ENCODE data around the gene KLHL41. TPM values are rescaled to one million over a fixed set of nuclear protein-coding genes. Genes with fewer than 3 reads are reported as not detected.

Gene KLHL41
- 88.7 TPM for total RNA-seq
- polyA plus RNA-seq = 4.8 TPM

GRCh38 chr2:169509298-169509885 is at the start of gene KLHL41:
Gene KLHL41 (plus strand): TSS chr2:169509702. CDS start chr2:169509779, 77 bp downstream.
- Histone ChIP-seq H3K36me3 (ENCODE audit: insufficient read depth) (no peaks in the 10 kb centered on the region), H3K27ac (ENCODE audit: low read depth) (no peak within 1 kb of the TSS), H3K4me1 (ENCODE audit: insufficient read depth) (peaks cover 2% of the 10 kb centered on the region), H3K4me3 (ENCODE audit: low read depth, low read length) (no peak within 1 kb of the TSS)
- 56% methylated on average over 4 of the region's 4 CpGs for WGBS
- DNase-seq (ENCODE audit: extremely low spot score) = no peak

DNA sequence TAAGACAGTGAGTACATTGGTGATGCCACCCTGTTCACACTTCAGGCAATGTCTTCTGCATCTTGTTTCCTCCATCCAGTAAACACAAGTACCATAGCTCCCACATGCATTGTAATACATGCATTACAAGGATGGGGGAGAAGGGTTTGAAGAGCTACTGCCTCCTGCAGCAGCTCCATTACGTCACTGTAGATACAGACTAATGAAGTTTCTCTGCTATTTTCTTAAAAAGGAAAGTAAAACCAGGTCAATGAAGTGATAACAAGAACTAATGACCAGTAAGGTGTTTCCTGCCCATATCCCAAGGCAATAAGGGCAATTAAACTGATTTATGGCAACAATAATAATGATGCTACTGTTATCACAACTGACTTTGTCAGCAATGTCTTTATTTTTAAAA is 48.4 kb upstream of the KLHL41 start:
- no peak overlapping the region for H3K4me3 ChIP-seq (ENCODE audit: low read depth, low read length)
- DNase-seq (ENCODE audit: extremely low spot score) = no peak
- no peaks in the 10 kb centered on the region for H3K4me1 ChIP-seq (ENCODE audit: insufficient read depth)
- H3K27ac ChIP-seq (ENCODE audit: low read depth) = no peak overlapping the region
- WGBS = 80% methylated on average over 1 of the region's 1 CpG
- H3K36me3 ChIP-seq (ENCODE audit: insufficient read depth) = no peaks in the 10 kb centered on the region

DNA sequence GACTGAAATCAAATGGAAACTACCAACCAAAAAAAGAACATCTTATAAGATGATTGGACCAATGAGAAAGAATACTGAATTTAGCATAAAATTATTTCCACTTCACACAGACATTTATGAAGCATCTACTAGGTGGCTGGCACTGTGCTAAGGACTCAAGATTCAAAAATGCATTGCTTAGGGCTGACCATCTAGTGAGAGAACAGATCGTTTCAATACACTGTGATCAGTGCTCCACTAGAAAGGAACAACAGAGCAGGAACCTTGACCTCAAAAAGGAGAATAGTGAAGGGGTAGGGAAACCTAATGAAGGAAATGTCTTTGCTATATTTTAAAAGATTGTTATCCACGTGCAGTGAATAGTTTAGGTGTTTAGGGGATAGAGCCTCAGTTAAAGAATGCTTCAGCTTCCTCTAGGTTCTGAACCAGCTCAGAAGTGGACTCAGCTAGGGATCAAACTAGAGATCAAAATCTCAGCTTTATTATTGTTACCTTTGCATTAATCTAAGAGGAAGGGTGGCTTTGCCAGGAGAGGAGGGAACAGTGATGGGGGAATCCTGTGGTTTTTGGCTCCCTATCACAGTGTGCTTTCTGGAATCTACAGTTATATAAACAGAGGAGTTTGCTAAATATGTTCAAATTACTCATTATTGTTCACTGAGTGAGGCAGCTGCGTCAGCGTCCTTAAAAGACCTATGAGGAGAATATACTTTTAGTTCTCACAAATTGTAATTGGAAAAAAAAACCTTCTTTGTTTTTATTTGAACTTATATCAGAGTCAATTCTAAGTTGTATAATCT is 46.4 kb upstream of the KLHL41 start:
- no peak for DNase-seq (ENCODE audit: extremely low spot score)
- no peak overlapping the region for H3K27ac ChIP-seq (ENCODE audit: low read depth)
- no peak overlapping the region for H3K4me3 ChIP-seq (ENCODE audit: low read depth, low read length)
- 24% methylated on average over 4 of the region's 4 CpGs for WGBS
- no peaks in the 10 kb centered on the region for H3K36me3 ChIP-seq (ENCODE audit: insufficient read depth)
- H3K4me1 ChIP-seq (ENCODE audit: insufficient read depth) = no peaks in the 10 kb centered on the region

- 60% methylated on average over 1 of the region's 1 CpG for WGBS
- no peaks in the 10 kb centered on the region for H3K36me3 ChIP-seq (ENCODE audit: insufficient read depth)
- no peak overlapping the region for H3K27ac ChIP-seq (ENCODE audit: low read depth)
- no peaks in the 10 kb centered on the region for H3K4me1 ChIP-seq (ENCODE audit: insufficient read depth)
- H3K4me3 ChIP-seq (ENCODE audit: low read depth, low read length) = no peak overlapping the region
- DNase-seq (ENCODE audit: extremely low spot score) = no peak
Observed at GRCh38 chr2:169464466-169464865, 45.0 kb upstream of the KLHL41 start.

- Histone ChIP-seq H3K27ac (ENCODE audit: low read depth) (no peak overlapping the region), H3K4me3 (ENCODE audit: low read depth, low read length) (no peak overlapping the region), H3K4me1 (ENCODE audit: insufficient read depth) (no peaks in the 10 kb centered on the region), H3K36me3 (ENCODE audit: insufficient read depth) (no peaks in the 10 kb centered on the region)
- WGBS = 57% methylated on average over 2 of the region's 2 CpGs
- no peak for DNase-seq (ENCODE audit: extremely low spot score)
Observed at GRCh38 chr2:169464882-169465281, 44.6 kb upstream of the KLHL41 start.

DNA sequence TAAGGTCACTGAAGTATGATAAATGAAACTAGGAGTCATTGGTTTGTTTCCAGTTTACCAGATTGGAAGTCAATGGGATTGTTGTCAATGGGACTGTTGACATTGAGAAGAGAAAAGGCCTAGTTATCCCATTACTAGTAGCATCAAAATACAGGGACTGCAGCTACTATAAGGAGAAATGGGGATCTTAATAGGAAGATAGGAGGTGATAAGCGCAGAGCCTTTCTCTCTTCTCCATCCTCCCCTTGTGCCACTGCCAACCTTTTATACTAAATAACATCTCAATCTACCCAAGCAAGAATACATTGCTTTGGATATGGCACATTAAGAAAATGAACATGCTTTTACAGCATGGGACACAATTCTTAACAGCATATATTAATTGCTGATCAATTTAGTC is 40.7 kb upstream of the KLHL41 start:
- H3K4me1 ChIP-seq (ENCODE audit: insufficient read depth) = no peaks in the 10 kb centered on the region
- DNase-seq (ENCODE audit: extremely low spot score) = no peak
- H3K36me3 ChIP-seq (ENCODE audit: insufficient read depth) = no peaks in the 10 kb centered on the region
- WGBS = 89% methylated on average over 1 of the region's 1 CpG
- H3K27ac ChIP-seq (ENCODE audit: low read depth) = no peak overlapping the region
- no peak overlapping the region for H3K4me3 ChIP-seq (ENCODE audit: low read depth, low read length)

DNA sequence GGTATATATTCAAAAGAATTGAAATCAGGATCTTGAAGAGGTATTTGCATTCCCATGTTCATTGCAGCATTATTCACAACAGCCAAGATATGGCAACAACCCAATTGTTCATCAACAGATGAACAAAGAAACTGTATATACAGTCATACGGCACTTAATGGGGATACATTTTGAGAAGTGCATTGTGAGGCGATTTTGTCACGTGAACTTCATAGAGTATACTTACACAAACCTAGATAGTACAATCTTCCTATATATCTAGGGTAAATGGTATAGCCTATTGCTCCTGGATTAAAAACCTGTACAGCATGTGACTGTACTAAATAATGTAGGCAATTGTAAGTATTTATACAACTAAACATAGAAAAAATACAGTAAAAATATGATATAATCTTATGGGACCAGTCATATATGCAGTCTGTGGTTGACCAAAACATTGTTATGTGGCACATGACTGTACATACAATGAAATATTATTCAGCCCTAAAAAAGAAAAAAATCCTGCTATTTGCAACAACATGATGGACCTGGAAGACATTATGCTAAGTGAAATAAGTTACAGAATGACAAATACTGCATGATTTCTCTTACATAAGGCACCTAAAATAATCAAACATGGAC is 39.4 kb upstream of the KLHL41 start:
- Histone ChIP-seq H3K27ac (ENCODE audit: low read depth) (no peak overlapping the region), H3K4me1 (ENCODE audit: insufficient read depth) (no peaks in the 10 kb centered on the region), H3K36me3 (ENCODE audit: insufficient read depth) (no peaks in the 10 kb centered on the region), H3K4me3 (ENCODE audit: low read depth, low read length) (no peak overlapping the region)
- DNase-seq (ENCODE audit: extremely low spot score) = no peak
- WGBS = 66% methylated on average over 3 of the region's 3 CpGs

- H3K36me3 ChIP-seq (ENCODE audit: insufficient read depth) = no peaks in the 10 kb centered on the region
- DNase-seq (ENCODE audit: extremely low spot score) = no peak
- no peaks in the 10 kb centered on the region for H3K4me1 ChIP-seq (ENCODE audit: insufficient read depth)
- no peak overlapping the region for H3K27ac ChIP-seq (ENCODE audit: low read depth)
- no peak overlapping the region for H3K4me3 ChIP-seq (ENCODE audit: low read depth, low read length)
- WGBS = 76% methylated on average over 1 of the region's 1 CpG
Observed at GRCh38 chr2:169472249-169472648, 37.3 kb upstream of the KLHL41 start.

- H3K36me3 ChIP-seq (ENCODE audit: insufficient read depth) = no peaks in the 10 kb centered on the region
- no peak overlapping the region for H3K27ac ChIP-seq (ENCODE audit: low read depth)
- DNase-seq (ENCODE audit: extremely low spot score) = no peak
- no peaks in the 10 kb centered on the region for H3K4me1 ChIP-seq (ENCODE audit: insufficient read depth)
- WGBS = 79% methylated on average over 3 of the region's 3 CpGs
- H3K4me3 ChIP-seq (ENCODE audit: low read depth, low read length) = no peak overlapping the region
Observed at GRCh38 chr2:169476459-169476858, 33.0 kb upstream of the KLHL41 start.

DNA sequence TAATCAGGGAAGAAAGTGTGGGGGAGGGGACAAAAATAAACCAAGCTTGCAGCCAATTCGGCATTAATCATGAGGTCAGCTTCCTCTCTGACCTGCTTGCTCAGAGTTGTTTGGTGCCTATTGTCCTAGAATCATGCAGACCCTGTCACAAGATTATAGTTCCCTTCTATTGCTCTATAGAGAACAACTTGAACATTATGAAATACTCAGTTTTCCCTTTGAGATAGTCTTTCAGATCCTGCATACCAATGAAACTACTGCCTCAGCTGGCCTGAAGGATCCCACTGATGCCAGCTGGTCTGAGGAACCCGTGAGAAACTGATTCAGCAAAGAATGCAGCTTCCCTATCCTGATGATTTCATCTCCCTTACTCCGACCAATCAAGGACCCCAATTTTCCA is 31.2 kb upstream of the KLHL41 start:
- Histone ChIP-seq H3K36me3 (ENCODE audit: insufficient read depth) (no peaks in the 10 kb centered on the region), H3K4me3 (ENCODE audit: low read depth, low read length) (no peak overlapping the region), H3K27ac (ENCODE audit: low read depth) (no peak overlapping the region), H3K4me1 (ENCODE audit: insufficient read depth) (no peaks in the 10 kb centered on the region)
- 65% methylated on average over 3 of the region's 3 CpGs for WGBS
- no peak for DNase-seq (ENCODE audit: extremely low spot score)

- no peak for DNase-seq (ENCODE audit: extremely low spot score)
- Histone ChIP-seq H3K4me1 (ENCODE audit: insufficient read depth) (no peaks in the 10 kb centered on the region), H3K27ac (ENCODE audit: low read depth) (peak overlapping the region; percentile 12), H3K4me3 (ENCODE audit: low read depth, low read length) (peak overlapping the region; percentile 70), H3K36me3 (ENCODE audit: insufficient read depth) (no peaks in the 10 kb centered on the region)
- 75% methylated on average over 14 of the region's 14 CpGs for WGBS
Observed at GRCh38 chr2:169478745-169479256, 30.7 kb upstream of the KLHL41 start.

DNA sequence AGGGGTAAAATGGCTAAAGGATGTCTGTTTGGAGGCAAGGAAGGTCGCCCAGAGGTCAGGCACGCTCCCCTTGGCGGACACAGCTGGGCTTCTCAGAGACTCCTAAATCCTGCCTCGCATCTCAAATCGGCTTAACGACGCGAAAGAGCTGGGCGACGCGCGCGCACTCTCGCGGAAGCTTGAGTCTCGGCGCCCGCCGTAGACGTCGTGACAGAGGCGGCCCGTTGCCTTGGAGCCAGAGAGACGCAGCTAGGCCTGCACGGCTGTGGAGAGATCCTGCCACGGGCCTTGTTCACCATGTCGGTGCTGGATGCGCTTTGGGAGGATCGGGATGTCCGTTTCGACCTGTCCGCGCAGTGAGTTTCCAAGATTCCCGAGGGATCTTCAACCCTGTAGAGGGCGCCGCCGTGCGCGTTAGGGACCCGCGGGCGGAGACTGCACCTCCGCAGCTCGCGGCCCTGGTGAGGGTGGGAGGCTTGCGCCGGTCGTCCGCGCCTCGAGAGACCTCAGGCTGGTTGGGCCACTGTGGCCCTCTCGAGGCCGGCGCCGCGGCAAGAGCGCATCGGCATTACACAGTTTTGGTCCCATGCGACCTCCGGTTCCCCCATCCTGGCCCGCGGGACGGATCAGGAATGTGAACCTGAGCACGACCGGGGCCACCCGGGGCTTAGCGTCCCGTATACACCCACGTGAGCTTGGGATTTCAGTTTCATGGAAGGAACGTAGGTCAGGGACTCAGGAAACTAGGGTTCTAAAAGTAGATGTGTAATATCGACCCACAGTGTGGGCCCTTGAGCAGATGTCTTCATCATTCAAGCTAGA is 30.0 kb upstream of the KLHL41 start, which contains the start of gene BBS5:
Gene BBS5 (plus strand): TSS at position 238 of the 822 bp plus-strand sequence. CDS start 60 bp downstream, at position 298.
- H3K27ac ChIP-seq (ENCODE audit: low read depth) = peak within 1 kb of the TSS; percentile 33
- under 1% methylated on average over 71 of the region's 71 CpGs for WGBS
- H3K36me3 ChIP-seq (ENCODE audit: insufficient read depth) = no peaks in the 10 kb centered on the region
- H3K4me1 ChIP-seq (ENCODE audit: insufficient read depth) = no peaks in the 10 kb centered on the region
- H3K4me3 ChIP-seq (ENCODE audit: low read depth, low read length) = peak within 1 kb of the TSS; percentile 70
- DNase-seq (ENCODE audit: extremely low spot score) = peak; percentile 68

- H3K4me1 ChIP-seq (ENCODE audit: insufficient read depth) = no peaks in the 10 kb centered on the region
- H3K27ac ChIP-seq (ENCODE audit: low read depth) = no peak overlapping the region
Observed at GRCh38 chr2:169480079-169480465, 29.4 kb upstream of the KLHL41 start.

More at GRCh38 chr2:169480079-169480465, 29.4 kb upstream of the KLHL41 start:
- WGBS = 24% methylated on average over 9 of the region's 9 CpGs
- DNase-seq (ENCODE audit: extremely low spot score) = no peak
- H3K4me3 ChIP-seq (ENCODE audit: low read depth, low read length) = peak overlapping the region; percentile 70
- H3K36me3 ChIP-seq (ENCODE audit: insufficient read depth) = peaks cover 2% of the 10 kb centered on the region

Data from urinary bladder (tissue), 4 donors.